Neural cell (in vitro differentiated cells): ENCODE measurements around the gene MEGF9. TPM values are rescaled to one million over a fixed set of nuclear protein-coding genes. Genes with fewer than 3 reads are reported as not detected.

Experiments
- H2AFZ ChIP-seq: fragments of 200-600, 300-800 bp; sonication (generic), shearing (Covaris generic); 2 replicates; pipeline ENCODE4 v1.6.0; 2014; ENCODE audit warnings: low read depth, mild to moderate bottlenecking, antibody characterized with exemption, low read length, moderate library complexity
- H3F3A ChIP-seq: fragments of 200-600 bp; shearing (Covaris generic); 2 replicates; pipeline ENCODE4 v1.6.1; 2016; ENCODE audit warnings: mild to moderate bottlenecking, moderate library complexity, mixed read lengths, antibody characterized with exemption, low read length; ENCODE audit not compliant: insufficient read depth, poor library complexity, severe bottlenecking
- H3K27ac ChIP-seq: fragments of 200-600, 300-800 bp; sonication (generic), shearing (Covaris generic); 2 replicates; pipeline ENCODE4 v1.5.1; 2014; ENCODE audit warnings: mild to moderate bottlenecking, low read length, moderate library complexity
- H3K27me3 ChIP-seq: fragments of 300-800, 200-600 bp; sonication (generic), shearing (Covaris generic); 2 replicates; pipeline ENCODE4 v1.6.0; 2014; ENCODE audit warnings: mild to moderate bottlenecking, low read depth, low read length, moderate library complexity; ENCODE audit not compliant: insufficient read depth
- H3K36me3 ChIP-seq: fragments of 300-800, 200-600 bp; sonication (generic), shearing (Covaris generic); 2 replicates; pipeline ENCODE4 v1.5.1; 2014; ENCODE audit warnings: mild to moderate bottlenecking, antibody characterized with exemption, low read length, moderate library complexity; ENCODE audit not compliant: insufficient read depth
- H3K4me2 ChIP-seq: fragments of 300-800, 200-600 bp; sonication (generic), shearing (Covaris generic); 2 replicates; pipeline ENCODE4 v1.6.0; 2014; ENCODE audit warnings: mild to moderate bottlenecking, low read length
- H3K4me3 ChIP-seq: fragments of 300-800, 200-600 bp; sonication (generic), shearing (Covaris generic); 2 replicates; pipeline ENCODE4 v1.5.1; 2014; ENCODE audit warnings: mild to moderate bottlenecking, low read length, moderate library complexity
- H3K79me2 ChIP-seq: fragments of 200-600 bp; shearing (Covaris generic); replicated peaks from 2 replicates; pipeline ENCODE4 v1.6.0; 2014; ENCODE audit warnings: mild to moderate bottlenecking, low read length, moderate library complexity; ENCODE audit not compliant: insufficient read depth
- H3K9ac ChIP-seq: fragments of 300-800, 200-600 bp; sonication (generic), shearing (Covaris generic); 2 replicates; pipeline ENCODE4 v1.6.1; 2016; ENCODE audit warnings: mild to moderate bottlenecking, low read length, mixed read lengths
- H3K9me2 ChIP-seq: fragments of 200-600 bp; shearing (Covaris generic); 2 replicates; pipeline ENCODE4 v1.6.1; 2016; ENCODE audit warnings: mild to moderate bottlenecking, low read length, mixed read lengths; ENCODE audit not compliant: insufficient read depth
- H3K9me3 ChIP-seq: fragments of 200-600, 300-800 bp; sonication (generic), shearing (Covaris generic); 2 replicates; pipeline ENCODE4 v1.6.1; 2016; ENCODE audit warnings: mild to moderate bottlenecking, mixed run types, low read length, moderate library complexity, mixed read lengths
- H4K20me1 ChIP-seq: fragments of 200-600 bp; shearing (Covaris generic); 2 replicates; pipeline ENCODE4 v1.6.1; 2016; ENCODE audit warnings: mild to moderate bottlenecking, mixed run types; ENCODE audit not compliant: insufficient read depth
- EP300 ChIP-seq: fragments of 450-650 bp; conservative IDR thresholded peaks from 2 replicates; pipeline ENCODE4 v1.6.1; 2014; ENCODE audit warnings: antibody characterized with exemption, mild to moderate bottlenecking, moderate library complexity; ENCODE audit not compliant: poor library complexity, severe bottlenecking
- EZH2 ChIP-seq: fragments of 200-600, 300-800 bp; shearing (Covaris generic), sonication (generic); IDR thresholded peaks from 2 replicates; pipeline ENCODE4 v1.6.1; 2014; ENCODE audit warnings: antibody characterized with exemption, low read length, borderline replicate concordance, mild to moderate bottlenecking; ENCODE audit not compliant: insufficient read depth, poor library complexity, severe bottlenecking
- MXI1 ChIP-seq: fragments of 450-650 bp; conservative IDR thresholded peaks from 2 replicates; pipeline ENCODE4 v1.6.1; 2014; ENCODE audit warnings: antibody characterized with exemption, mild to moderate bottlenecking; ENCODE audit not compliant: poor library complexity, severe bottlenecking
- POLR2AphosphoS5 ChIP-seq: IDR thresholded peaks from 2 replicates; pipeline ENCODE4 v1.6.1; 2012
- RAD21 ChIP-seq: fragments of 450-650 bp; conservative IDR thresholded peaks from 2 replicates; pipeline ENCODE4 v1.6.1; 2014; ENCODE audit warnings: antibody characterized with exemption, mild to moderate bottlenecking, moderate library complexity
- SMC3 ChIP-seq: fragments of 450-650 bp; conservative IDR thresholded peaks from 2 replicates; pipeline ENCODE4 v1.6.1; 2014; ENCODE audit warnings: antibody characterized with exemption, mild to moderate bottlenecking, moderate library complexity; ENCODE audit not compliant: poor library complexity
- TAF1 ChIP-seq: IDR thresholded peaks from 2 replicates; pipeline ENCODE4 v1.6.1; 2012; ENCODE audit warnings: low read depth
- polyA plus RNA-seq: library from polyadenylated mRNA; depleted of rRNA; stranded (reverse); fragments of >200 nt; gene quantifications from 2 replicates; pipeline ENCODE4 v1.2.3, GENCODE V29; 2014
- TF ChIP-seq, protein P1 (sequence below): IDR thresholded peaks from 2 replicates; pipeline ENCODE4 v1.6.1; 2012; ENCODE audit warnings: borderline replicate concordance

Gene MEGF9
- polyA plus RNA-seq, 1 donor from 2014 or later: 35.0 TPM

DNA sequence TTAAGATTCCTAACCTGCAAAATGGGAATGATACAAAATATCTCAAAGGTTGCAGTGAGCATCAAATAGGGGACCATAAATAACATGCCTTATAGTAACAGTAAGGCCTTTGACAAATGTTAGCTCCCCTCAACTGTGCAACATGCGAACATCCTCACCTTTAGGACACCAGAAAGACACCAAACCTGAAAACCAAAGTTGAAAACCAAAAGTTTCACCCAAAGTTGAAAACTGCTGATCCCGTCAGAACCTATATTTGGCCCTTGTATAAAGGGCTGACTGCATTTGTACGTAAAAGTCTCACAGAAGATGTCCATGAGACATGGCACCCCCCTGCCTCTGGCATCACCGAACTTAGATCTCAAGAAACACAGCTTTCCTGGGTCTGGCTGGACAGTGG lies 146.4 kb downstream of the MEGF9 start:
- H3K4me3 ChIP-seq: no peak overlapping the region
- H3K36me3 ChIP-seq: peaks cover 4% of the 10 kb centered on the region
- no peak for TF ChIP-seq POLR2AphosphoS5
- no peak for TF ChIP-seq EZH2
- TF ChIP-seq EP300: no peak
- no peak for TF ChIP-seq MXI1
- TF ChIP-seq TAF1: no peak
- no peak for TF ChIP-seq RAD21
- TF ChIP-seq, protein P1, sequence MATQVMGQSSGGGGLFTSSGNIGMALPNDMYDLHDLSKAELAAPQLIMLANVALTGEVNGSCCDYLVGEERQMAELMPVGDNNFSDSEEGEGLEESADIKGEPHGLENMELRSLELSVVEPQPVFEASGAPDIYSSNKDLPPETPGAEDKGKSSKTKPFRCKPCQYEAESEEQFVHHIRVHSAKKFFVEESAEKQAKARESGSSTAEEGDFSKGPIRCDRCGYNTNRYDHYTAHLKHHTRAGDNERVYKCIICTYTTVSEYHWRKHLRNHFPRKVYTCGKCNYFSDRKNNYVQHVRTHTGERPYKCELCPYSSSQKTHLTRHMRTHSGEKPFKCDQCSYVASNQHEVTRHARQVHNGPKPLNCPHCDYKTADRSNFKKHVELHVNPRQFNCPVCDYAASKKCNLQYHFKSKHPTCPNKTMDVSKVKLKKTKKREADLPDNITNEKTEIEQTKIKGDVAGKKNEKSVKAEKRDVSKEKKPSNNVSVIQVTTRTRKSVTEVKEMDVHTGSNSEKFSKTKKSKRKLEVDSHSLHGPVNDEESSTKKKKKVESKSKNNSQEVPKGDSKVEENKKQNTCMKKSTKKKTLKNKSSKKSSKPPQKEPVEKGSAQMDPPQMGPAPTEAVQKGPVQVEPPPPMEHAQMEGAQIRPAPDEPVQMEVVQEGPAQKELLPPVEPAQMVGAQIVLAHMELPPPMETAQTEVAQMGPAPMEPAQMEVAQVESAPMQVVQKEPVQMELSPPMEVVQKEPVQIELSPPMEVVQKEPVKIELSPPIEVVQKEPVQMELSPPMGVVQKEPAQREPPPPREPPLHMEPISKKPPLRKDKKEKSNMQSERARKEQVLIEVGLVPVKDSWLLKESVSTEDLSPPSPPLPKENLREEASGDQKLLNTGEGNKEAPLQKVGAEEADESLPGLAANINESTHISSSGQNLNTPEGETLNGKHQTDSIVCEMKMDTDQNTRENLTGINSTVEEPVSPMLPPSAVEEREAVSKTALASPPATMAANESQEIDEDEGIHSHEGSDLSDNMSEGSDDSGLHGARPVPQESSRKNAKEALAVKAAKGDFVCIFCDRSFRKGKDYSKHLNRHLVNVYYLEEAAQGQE: no peak
- no peak for TF ChIP-seq SMC3
- H4K20me1 ChIP-seq: no peaks in the 10 kb centered on the region
- no peaks in the 10 kb centered on the region for H3F3A ChIP-seq
- no peak overlapping the region for H2AFZ ChIP-seq
- no peak overlapping the region for H3K4me2 ChIP-seq
- no peak overlapping the region for H3K27ac ChIP-seq
- no peaks in the 10 kb centered on the region for H3K9me2 ChIP-seq
- H3K9ac ChIP-seq: no peak overlapping the region
- no peaks in the 10 kb centered on the region for H3K27me3 ChIP-seq
- peaks cover 6% of the 10 kb centered on the region for H3K79me2 ChIP-seq
- H3K9me3 ChIP-seq: no peaks in the 10 kb centered on the region

DNA sequence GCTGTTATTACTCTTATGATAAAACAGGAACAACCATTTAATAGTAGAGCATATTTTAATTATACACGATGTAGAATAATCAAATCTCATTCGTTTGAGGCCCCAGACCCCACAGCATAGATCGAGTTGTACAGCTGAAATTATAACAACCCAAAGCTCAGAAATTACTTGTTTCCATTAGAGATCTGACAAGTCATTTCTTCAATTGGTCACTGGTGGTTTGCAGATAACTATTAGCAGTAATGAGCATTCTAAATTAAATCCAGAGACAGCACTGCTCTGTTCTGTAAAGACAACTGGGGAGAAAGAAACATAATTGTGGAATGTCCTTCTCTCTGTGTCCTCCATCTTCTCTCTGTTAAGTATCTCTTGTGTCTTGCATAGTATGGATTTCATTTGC lies 147.2 kb downstream of the MEGF9 start:
- no peak overlapping the region for H3K9ac ChIP-seq
- H3K27me3 ChIP-seq: no peaks in the 10 kb centered on the region
- peaks cover 4% of the 10 kb centered on the region for H3K36me3 ChIP-seq
- no peak overlapping the region for H3K4me2 ChIP-seq
- no peaks in the 10 kb centered on the region for H3K79me2 ChIP-seq
- no peak overlapping the region for H2AFZ ChIP-seq
- H3K27ac ChIP-seq: no peak overlapping the region
- H3K4me3 ChIP-seq: no peak overlapping the region
- TF ChIP-seq RAD21 (no peak), POLR2AphosphoS5 (no peak)
- TF ChIP-seq, protein P1: no peak
- no peaks in the 10 kb centered on the region for H3K9me3 ChIP-seq
- H4K20me1 ChIP-seq: no peaks in the 10 kb centered on the region
- no peaks in the 10 kb centered on the region for H3F3A ChIP-seq
- no peaks in the 10 kb centered on the region for H3K9me2 ChIP-seq
